Urothelium cell line (cell line): Measurements from ENCODE around the gene HIBADH.
A peak's percentile ranks its signal among the peaks of the same experiment; 100 is the strongest.
"Not testable (repeated sequence)": the region's sequence is repeated elsewhere in the genome, so short reads cannot be mapped to it uniquely, and the experiment has no call there.

Source experiments
- DNase-seq: peaks from one replicate; pipeline ENCODE4 v3.0.0; 2011; ENCODE audit warnings: low spot score, mixed read lengths
- FAIRE-seq: peaks from 2 replicates; lab custom pipeline; 2011; peaks lifted over from hg19 to GRCh38; lab: Jason Lieb, UNC

The HIBADH gene

DNA sequence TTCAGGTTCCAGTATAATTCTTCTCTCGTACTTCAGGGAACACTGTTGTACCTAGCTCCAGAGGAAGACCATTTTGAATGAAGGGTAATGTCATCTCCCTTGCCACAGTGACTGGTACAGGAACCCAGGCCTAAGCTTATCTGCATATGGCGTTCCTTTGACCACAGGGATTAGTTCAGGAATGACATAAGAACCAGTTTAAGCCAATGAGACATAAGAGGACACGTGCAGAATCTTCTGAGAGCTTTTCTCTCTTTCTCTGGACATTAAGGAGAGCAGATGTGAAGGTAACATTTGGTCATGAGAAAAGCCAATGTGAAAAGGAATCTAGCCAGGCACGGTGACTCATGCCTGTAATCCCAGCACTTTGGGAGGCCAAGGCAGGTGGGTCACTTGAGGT is 21.8 kb upstream of the HIBADH start:
- peak; percentile 35 for FAIRE-seq

GRCh38 chr7:27680610-27681009 is 17.9 kb upstream of the HIBADH start:
- DNase-seq (no peak), FAIRE-seq (no peak)

More for the DNA sequence above, 21.8 kb upstream of the HIBADH start:
- no peak for DNase-seq

GRCh38 chr7:27678617-27679260 is 16.1 kb upstream of the HIBADH start:
- peak; percentile 20 for FAIRE-seq
- peak; percentile 46 for DNase-seq

GRCh38 chr7:27677912-27678612 is 15.4 kb upstream of the HIBADH start:
- DNase-seq (peak; percentile 87), FAIRE-seq (peak; percentile 59)

GRCh38 chr7:27674126-27674525 is 11.4 kb upstream of the HIBADH start:
- not testable (repeated sequence) for DNase-seq, FAIRE-seq

GRCh38 chr7:27671675-27672074 is 9.0 kb upstream of the HIBADH start:
- FAIRE-seq: no peak
- no peak for DNase-seq

DNA sequence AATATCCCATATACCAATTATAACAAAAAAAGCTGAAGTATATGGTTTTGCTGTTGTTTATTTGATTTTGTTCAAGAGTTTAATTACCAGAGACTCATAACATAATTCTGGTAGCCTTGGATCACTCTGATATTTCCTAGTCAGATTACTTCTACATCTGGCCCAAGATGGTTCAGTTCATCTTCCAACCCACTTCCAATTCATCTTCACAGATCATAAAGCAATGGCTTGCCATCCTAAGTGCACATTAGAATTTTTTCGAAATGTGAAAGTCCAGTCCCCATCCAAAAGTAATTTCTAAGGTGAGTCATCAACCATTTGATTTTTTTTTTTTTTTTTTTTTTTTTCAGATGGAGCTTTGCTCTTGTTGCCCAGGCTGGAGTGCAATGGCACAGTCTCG is 8.0 kb upstream of the HIBADH start:
- FAIRE-seq (no peak), DNase-seq (no peak)

DNA sequence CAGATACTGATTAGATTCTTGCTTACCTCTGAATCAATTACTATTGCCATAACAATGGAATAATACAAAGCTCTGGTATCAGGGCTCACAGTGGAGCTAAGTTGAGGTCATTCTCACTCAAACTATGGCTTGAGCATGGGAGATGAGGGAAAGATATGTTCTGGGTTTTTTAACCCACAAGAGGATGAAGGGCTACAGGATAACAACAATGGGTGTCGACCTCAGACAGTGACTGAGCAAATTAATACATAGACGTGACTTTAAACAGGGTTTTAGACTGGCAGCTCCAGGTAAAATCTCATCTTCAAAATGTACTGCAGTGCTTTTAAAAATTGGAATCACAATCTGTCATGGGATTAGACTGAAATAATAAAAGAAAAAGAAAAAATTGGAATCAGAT is 7.5 kb upstream of the HIBADH start:
- FAIRE-seq: no peak
- DNase-seq: no peak

DNA sequence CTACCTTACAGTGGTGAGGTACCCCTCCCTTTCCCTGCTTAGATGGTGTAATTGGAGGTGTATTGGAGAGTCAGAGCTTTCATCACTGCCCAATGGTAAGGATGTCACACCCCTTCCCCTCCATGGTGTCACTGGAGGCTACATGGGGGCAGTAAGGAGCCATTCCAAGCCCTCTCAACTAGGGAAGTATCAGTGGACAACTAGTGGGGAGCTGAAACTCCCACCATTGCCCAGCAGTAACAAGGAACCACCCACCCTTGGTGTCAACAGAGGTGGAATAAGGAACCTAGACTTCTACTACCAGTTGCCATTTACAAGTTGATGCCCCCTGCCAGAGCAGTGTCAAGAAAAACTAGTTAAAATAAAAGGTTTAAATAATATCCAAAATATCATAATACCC is 2.8 kb upstream of the HIBADH start:
- FAIRE-seq: no peak
- DNase-seq: no peak

GRCh38 chr7:27663989-27664331 is 1.3 kb upstream of the HIBADH start:
- no peak for DNase-seq
- FAIRE-seq: no peak

- no peak for DNase-seq
- no peak for FAIRE-seq
Observed at GRCh38 chr7:27661811-27662489, 733 bp downstream of the HIBADH start.

DNA sequence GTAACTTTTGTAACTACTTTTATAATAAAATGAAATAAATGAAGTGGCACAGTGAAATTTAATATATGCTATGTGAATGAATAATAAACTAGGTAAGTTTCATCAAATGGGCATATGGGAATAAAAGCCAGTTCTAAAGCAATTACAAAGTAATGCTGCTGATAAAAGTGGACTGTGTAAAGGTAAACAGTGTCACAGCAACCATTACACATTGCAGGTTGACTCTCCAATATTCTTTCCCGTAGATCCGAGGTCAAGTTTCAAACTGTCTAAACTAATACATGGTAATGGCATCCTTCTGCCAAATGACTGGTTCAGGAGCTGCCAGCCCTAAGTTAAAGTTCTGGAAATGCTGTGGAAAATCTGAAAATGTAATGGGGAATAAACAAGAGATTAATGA is 6.0 kb downstream of the HIBADH start:
- DNase-seq (no peak), FAIRE-seq (no peak)

DNA sequence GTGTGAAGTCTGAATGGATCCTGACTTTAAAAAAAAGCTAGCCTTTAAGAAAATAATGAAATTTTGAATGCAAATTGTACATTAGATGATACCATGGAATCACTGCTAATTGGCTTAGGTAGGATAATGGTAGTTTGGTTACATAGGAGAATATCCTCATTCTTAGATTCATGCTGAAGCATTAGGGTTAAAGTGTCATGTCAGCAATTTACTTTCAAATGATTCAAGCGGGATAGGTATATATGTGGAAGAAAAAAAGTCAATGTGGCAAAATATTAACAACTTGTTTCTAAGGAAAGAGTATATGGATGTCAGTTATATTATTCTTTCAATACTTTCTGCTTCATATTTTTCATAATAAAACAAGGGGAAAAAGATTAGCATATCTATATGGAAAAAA is 7.5 kb downstream of the HIBADH start:
- FAIRE-seq (no peak), DNase-seq (no peak)

- FAIRE-seq: no peak
- no peak for DNase-seq
Observed at GRCh38 chr7:27652518-27652917, 10.2 kb downstream of the HIBADH start.

DNA sequence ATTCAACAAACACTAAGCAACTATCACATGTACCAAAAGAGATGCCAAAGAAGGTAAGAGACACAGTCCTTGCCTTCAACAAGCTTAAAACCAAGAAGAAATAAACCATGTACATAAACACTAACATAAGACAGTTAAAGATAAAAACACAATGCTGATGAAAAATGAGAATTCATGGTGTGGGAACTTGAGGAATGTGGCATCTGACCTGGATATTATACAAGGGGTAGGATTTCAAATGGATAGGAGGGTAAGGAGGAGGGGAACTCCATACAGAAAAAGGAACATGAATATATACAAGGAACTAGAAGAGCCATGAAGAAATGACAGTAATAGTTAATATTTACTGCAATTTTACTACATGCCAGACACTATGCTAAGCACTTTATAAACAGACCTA is 11.0 kb downstream of the HIBADH start:
- FAIRE-seq (no peak), DNase-seq (no peak)

- FAIRE-seq (no peak), DNase-seq (no peak)
Observed at GRCh38 chr7:27650283-27650682, 12.4 kb downstream of the HIBADH start.

DNA sequence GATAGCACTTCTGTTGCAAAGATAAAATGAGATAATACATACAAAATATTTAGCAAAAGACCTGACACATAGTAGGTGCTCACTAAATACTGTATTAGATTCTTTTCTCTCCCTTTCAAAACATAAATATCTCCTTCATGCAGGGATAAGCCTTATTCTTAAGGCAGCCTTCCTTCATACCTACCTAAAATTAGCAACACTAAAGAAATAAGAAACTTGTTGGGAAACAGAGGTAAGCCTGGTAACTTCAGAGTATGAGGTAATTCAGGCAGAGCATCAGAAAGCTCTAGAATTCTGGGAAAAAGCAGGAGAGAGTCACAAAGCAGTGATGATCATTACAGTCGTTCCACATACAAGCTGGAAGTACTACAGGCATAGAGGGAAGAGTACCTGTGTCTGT is 15.2 kb downstream of the HIBADH start:
- no peak for DNase-seq
- no peak for FAIRE-seq

- FAIRE-seq (no peak), DNase-seq (no peak)
Observed at GRCh38 chr7:27647046-27647445, 15.6 kb downstream of the HIBADH start.

DNA sequence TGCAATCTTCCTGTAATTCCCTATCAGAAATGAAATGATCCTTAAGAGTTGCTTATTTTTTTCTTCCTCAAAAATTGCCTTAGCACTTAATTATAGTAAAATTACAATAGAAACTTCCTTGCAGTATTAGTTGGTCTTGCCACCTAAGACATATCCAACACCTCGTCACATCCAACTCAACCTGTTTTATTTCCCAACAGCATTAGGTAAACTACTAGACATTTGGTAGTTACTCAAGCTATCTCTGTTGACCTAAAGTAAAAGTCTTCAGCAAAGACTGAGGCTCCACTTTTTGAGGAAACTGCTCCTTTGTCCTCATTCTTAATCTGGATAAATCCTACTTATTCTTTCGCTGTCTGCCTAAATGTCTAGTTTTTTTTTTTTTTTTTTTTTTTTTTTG is 20.4 kb downstream of the HIBADH start:
- no peak for FAIRE-seq
- DNase-seq: no peak

DNA sequence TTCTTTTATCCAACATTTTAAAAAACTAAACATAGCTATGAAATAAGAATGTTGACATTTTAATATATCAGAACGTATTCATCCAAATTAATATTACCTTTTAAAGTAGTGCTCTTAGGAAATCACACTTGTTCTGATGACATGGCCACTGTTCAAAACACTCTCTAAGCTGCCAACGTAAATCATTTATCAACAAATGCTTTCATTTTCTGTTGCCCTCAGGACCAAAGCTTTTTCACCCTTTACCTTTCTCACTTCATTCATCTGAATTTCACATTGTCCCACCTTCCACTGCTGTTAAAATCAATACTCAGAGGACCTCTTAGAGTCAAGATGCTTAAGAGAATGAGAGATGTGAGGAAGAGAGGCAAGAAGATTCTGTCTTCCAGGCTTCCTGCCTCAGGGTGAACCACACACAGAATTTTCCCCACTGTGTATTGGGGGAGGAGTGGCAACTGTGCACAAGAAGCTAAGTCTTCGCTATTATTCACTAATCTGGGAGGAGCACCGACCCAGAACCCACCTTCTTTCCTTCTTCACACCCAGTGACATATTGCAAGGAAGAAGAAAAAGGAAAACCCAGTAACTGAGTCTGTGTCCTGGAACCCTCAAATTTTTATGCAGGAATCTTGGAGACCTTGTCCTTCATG is 21.0 kb downstream of the HIBADH start:
- peak; percentile 38 for DNase-seq
- FAIRE-seq: no peak

- DNase-seq (peak; percentile 62), FAIRE-seq (no peak)
Observed at GRCh38 chr7:27640884-27641574, 21.7 kb downstream of the HIBADH start.
